HG02642 (cell line): ENCODE data around the gene SELENOS.

Source experiments
- ATAC-seq: cut with Tn5 transposase; IDR thresholded peaks from one replicate; pipeline ENCODE4 v1.9.1; 2021; ENCODE audit warnings: mild to moderate bottlenecking; ENCODE audit not compliant: unreplicated experiment, poor library complexity

SELENOS gene

GRCh38 chr15:101233651-101234280 is 43.5 kb downstream of the SELENOS start:
- no peak for ATAC-seq

DNA sequence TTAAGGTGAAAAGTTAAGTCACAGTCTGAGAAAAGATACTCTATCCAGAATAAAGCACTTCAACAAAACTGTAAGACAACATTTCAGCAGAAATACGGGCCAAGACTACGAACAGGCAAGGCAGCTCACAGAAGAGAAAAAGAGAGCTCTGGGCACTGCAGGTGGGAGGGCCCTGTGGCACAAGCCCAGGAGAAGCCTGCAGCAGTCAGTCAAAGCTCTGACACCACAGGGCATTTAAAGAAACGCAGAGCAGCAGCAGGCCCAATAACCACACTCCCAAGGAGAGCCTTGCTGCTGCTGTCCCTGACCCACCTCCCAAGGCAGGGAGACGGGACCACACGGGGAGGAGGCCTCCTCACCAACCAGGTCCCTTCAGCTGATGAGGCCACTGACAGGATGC is 44.6 kb downstream of the SELENOS start:
- ATAC-seq, result no peak

DNA sequence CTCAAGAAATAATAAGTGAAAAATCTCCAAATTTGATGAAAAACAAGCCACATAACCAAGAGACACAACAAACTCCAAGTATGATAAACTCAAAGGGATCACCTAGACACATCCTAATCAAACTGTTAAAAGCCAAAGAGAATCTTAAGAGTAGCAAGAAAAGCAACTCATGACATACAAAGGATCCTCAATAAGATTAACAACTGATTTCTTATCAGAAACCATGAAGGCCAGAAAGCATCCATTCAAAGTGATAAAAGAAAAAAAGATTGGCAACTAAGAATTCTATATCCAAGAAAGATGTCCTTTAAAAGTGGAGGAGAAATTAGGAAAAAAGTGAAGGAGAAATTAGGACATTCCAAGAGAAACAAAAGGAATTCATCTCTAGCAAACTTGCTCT is 49.0 kb downstream of the SELENOS start:
- ATAC-seq, result no peak

- no peak for ATAC-seq
Observed at GRCh38 chr15:101225658-101226057, 51.6 kb downstream of the SELENOS start.
